HG02852 (cell line): Measurements from ENCODE around the gene FAM149A.

Experiments
- ATAC-seq: cut with Tn5 transposase; IDR thresholded peaks from one replicate; pipeline ENCODE4 v1.9.1; 2021; ENCODE audit warnings: mild to moderate bottlenecking, moderate library complexity; ENCODE audit not compliant: unreplicated experiment

Gene FAM149A

GRCh38 chr4:186151499-186151898 lies 47.0 kb downstream of the FAM149A start:
- peak; percentile 66 for ATAC-seq

- no peak for ATAC-seq
Observed at GRCh38 chr4:186158021-186158813, 53.7 kb downstream of the FAM149A start.

- ATAC-seq: no peak
Observed at GRCh38 chr4:186158966-186159365, 54.5 kb downstream of the FAM149A start.

GRCh38 chr4:186159613-186160012 lies 55.1 kb downstream of the FAM149A start:
- ATAC-seq: no peak

- peak; percentile 99 for ATAC-seq
Observed at GRCh38 chr4:186161138-186161537, 56.6 kb downstream of the FAM149A start.

- no peak for ATAC-seq
Observed at GRCh38 chr4:186166852-186167512, 62.5 kb downstream of the FAM149A start.

GRCh38 chr4:186167605-186168004 lies 63.1 kb downstream of the FAM149A start:
- no peak for ATAC-seq

GRCh38 chr4:186168750-186169149 lies 64.2 kb downstream of the FAM149A start:
- no peak for ATAC-seq

GRCh38 chr4:186169333-186169944 lies 64.9 kb downstream of the FAM149A start:
- no peak for ATAC-seq

- no peak for ATAC-seq
Observed at GRCh38 chr4:186169945-186170802, 65.7 kb downstream of the FAM149A start.

- no peak for ATAC-seq
Observed at GRCh38 chr4:186170966-186171365, 66.5 kb downstream of the FAM149A start.

GRCh38 chr4:186172546-186172945 lies 68.0 kb downstream of the FAM149A start:
- no peak for ATAC-seq

- no peak for ATAC-seq
Observed at GRCh38 chr4:186188107-186188506, 83.6 kb downstream of the FAM149A start.

GRCh38 chr4:186189656-186190055 lies 85.2 kb downstream of the FAM149A start:
- ATAC-seq: no peak

GRCh38 chr4:186190581-186191199 lies 86.2 kb downstream of the FAM149A start:
- peak; percentile 35 for ATAC-seq

GRCh38 chr4:186191200-186192065 lies 86.9 kb downstream of the FAM149A start, which contains the start of gene CYP4V2:
CYP4V2 (plus strand) TSS chr4:186191567; CDS start chr4:186191824, 257 bp downstream.
- ATAC-seq: peak; percentile 86

GRCh38 chr4:186192066-186192612 lies 87.6 kb downstream of the FAM149A start:
- peak; percentile 20 for ATAC-seq

- ATAC-seq: no peak
Observed at GRCh38 chr4:186193851-186194250, 89.3 kb downstream of the FAM149A start.

- no peak for ATAC-seq
Observed at GRCh38 chr4:186196063-186196462, 91.6 kb downstream of the FAM149A start.
